Hepatocyte (in vitro differentiated cells): Measurements from ENCODE around the gene AGBL4.

Source experiments
- EZH2 ChIP-seq: fragments of 200-600 bp; sonication (generic); IDR thresholded peaks from 2 replicates; pipeline ENCODE4 v1.6.1; 2016; ENCODE audit warnings: antibody characterized with exemption, mild to moderate bottlenecking, borderline replicate concordance
- TF ChIP-seq, protein P1 (sequence below): fragments of 200-600 bp; sonication (generic); IDR thresholded peaks from 2 replicates; pipeline ENCODE4 v1.5.1; 2016; ENCODE audit warnings: antibody characterized with exemption, mild to moderate bottlenecking; ENCODE audit not compliant: poor library complexity

DNA sequence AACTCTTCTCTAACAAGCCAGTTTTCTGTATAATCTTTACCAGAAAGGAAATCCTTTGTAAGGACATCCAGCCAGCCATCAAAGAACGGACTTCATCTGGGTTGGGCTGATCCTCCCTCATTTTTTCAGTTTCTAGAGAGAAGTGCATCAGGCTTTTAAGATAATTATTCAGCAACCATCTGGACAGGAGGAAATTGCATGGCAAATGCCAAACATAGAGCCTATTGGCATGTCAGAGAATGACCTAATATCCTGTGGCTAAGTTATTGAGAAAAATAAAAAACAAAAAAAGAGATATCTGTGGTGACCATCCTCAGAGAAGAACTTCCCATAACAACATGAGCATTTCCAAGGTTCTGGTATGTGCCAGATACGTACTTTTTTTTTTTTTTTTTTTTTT is 1172.1 kb downstream of the AGBL4 start:
- TF ChIP-seq EZH2: no peak
- TF ChIP-seq, protein P1, sequence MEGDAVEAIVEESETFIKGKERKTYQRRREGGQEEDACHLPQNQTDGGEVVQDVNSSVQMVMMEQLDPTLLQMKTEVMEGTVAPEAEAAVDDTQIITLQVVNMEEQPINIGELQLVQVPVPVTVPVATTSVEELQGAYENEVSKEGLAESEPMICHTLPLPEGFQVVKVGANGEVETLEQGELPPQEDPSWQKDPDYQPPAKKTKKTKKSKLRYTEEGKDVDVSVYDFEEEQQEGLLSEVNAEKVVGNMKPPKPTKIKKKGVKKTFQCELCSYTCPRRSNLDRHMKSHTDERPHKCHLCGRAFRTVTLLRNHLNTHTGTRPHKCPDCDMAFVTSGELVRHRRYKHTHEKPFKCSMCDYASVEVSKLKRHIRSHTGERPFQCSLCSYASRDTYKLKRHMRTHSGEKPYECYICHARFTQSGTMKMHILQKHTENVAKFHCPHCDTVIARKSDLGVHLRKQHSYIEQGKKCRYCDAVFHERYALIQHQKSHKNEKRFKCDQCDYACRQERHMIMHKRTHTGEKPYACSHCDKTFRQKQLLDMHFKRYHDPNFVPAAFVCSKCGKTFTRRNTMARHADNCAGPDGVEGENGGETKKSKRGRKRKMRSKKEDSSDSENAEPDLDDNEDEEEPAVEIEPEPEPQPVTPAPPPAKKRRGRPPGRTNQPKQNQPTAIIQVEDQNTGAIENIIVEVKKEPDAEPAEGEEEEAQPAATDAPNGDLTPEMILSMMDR: no peak
